GM10266 (cell line): ENCODE results near the gene GRIN2B.

ENCODE experiments used
- DNase-seq: peaks from one replicate; pipeline ENCODE4 v3.0.0; 2012; ENCODE audit errors: extremely low spot score
- CTCF ChIP-seq: IDR thresholded peaks from 2 replicates; pipeline ENCODE4 v1.5.1; 2012; ENCODE audit warnings: mild to moderate bottlenecking, low read depth; ENCODE audit not compliant: control insufficient read depth, insufficient read depth; ENCODE audit errors: missing control alignments

Gene GRIN2B

GRCh38 chr12:13961971-13962370, 19.4 kb downstream of the GRIN2B start:
- no peak for DNase-seq

GRCh38 chr12:13959131-13959723, 22.2 kb downstream of the GRIN2B start:
- DNase-seq = no peak
- no peak for TF ChIP-seq CTCF

More at GRCh38 chr12:13961971-13962370, 19.4 kb downstream of the GRIN2B start:
- no peak for TF ChIP-seq CTCF

DNA sequence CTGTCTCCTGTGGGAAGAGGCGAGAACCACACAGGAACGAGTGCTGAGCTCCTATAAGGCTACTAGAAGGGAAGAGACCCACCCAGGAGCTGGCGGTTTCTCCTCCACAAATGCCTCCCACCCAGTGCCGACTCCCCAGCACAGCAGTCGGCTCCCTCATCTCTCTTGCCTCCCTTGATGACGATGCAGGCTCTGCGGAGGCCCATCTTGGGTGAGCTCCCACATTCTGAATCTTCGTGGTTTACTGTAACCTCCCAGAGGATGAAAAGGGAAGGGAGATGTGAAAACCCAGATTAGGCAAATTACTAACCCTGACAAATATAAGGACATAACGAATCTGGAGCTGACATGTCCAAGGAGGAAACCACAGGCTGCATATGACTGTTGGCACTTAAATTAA, 23.8 kb downstream of the GRIN2B start:
- TF ChIP-seq CTCF = no peak
- no peak for DNase-seq

- DNase-seq = no peak
- no peak for TF ChIP-seq CTCF
Observed at GRCh38 chr12:13956060-13956590, 25.3 kb downstream of the GRIN2B start.

- no peak for TF ChIP-seq CTCF
- no peak for DNase-seq
Observed at GRCh38 chr12:13952096-13952495, 29.3 kb downstream of the GRIN2B start.

GRCh38 chr12:13950502-13950901, 30.9 kb downstream of the GRIN2B start:
- no peak for DNase-seq
- TF ChIP-seq CTCF = no peak

- no peak for DNase-seq
Observed at GRCh38 chr12:13948621-13949020, 32.8 kb downstream of the GRIN2B start.

More at GRCh38 chr12:13948621-13949020, 32.8 kb downstream of the GRIN2B start:
- no peak for TF ChIP-seq CTCF
